MM.1S (cell line): ENCODE results near the gene COX7A1.

ENCODE experiments used
- CTCF ChIP-seq: fragments of 300-600 bp; sonication (generic); IDR thresholded peaks from 2 replicates; pipeline ENCODE4 v1.5.1; 2016; ENCODE audit warnings: antibody characterized with exemption, low read length, mixed read lengths
- EZH2phosphoT487 ChIP-seq: fragments of 300-600 bp; sonication (generic); IDR thresholded peaks from 2 replicates; pipeline ENCODE4 v1.6.1; 2018; ENCODE audit warnings: antibody characterized with exemption, low read length

- TF ChIP-seq CTCF (peak; percentile 40), EZH2phosphoT487 (no peak)
These were observed 12.6 kb downstream of the COX7A1 start, which contains the start of gene CAPNS1 for GRCh38 chr19:36139473-36140303.
